Mammary epithelial cell (primary cell): ENCODE data around the gene LAGE3.

ENCODE experiments used
- CTCF ChIP-seq, 2 donors: IDR thresholded peaks in 1 of 2; conservative IDR thresholded peaks in 1 of 2; 2 replicates each; pipeline ENCODE4 v1.5.1; 2011 to 2012; ENCODE audit warnings: inconsistent platforms in 2 of 2, low read length in 2 of 2, mild to moderate bottlenecking in 2 of 2, control low read depth in 1 of 2, low read depth in 1 of 2; ENCODE audit not compliant: insufficient read depth in 1 of 2; ENCODE audit errors: extremely low read depth in 1 of 2
- EZH2 ChIP-seq: IDR thresholded peaks from 2 replicates; pipeline ENCODE4 v1.6.1; 2012; ENCODE audit warnings: low read length, inconsistent platforms, borderline replicate concordance

GRCh38 chrX:154490414-154491083, 11.5 kb upstream of the LAGE3 start, which contains the start of gene SLC10A3:
- TF ChIP-seq CTCF (conservative IDR thresholded peaks at IDR 0.05 in 1 of 2, IDR thresholded peaks at IDR 0.05 in 1 of 2; ENCODE audit: extremely low read depth in 1 of 2, insufficient read depth in 1 of 2, low read depth in 1 of 2, low read length in 2 of 2), result no peak
- no peak for TF ChIP-seq EZH2
